SU-DHL-6 (cell line): ENCODE data around the gene MDK.

ENCODE experiments used
- H2AFZ ChIP-seq: fragments of 200-600 bp; sonication (generic); 2 replicates; pipeline ENCODE4 v1.6.1; 2014; ENCODE audit warnings: low read depth, mild to moderate bottlenecking, moderate library complexity, mixed read lengths, antibody characterized with exemption, low read length; ENCODE audit not compliant: severe bottlenecking
- H3F3A ChIP-seq: fragments of 200-600 bp; shearing (Covaris generic); 2 replicates; pipeline ENCODE4 v1.6.0; 2016; ENCODE audit warnings: antibody characterized with exemption, mild to moderate bottlenecking; ENCODE audit not compliant: insufficient read depth
- H3K27ac ChIP-seq: fragments of 200-600 bp; sonication (generic); 2 replicates; pipeline ENCODE4 v1.5.1; 2016; ENCODE audit warnings: low read depth, mild to moderate bottlenecking, low read length, moderate library complexity, mixed read lengths
- H3K27me3 ChIP-seq: fragments of 200-600 bp; sonication (generic), shearing (Covaris generic); 2 replicates; pipeline ENCODE4 v1.6.0; 2014; ENCODE audit warnings: mild to moderate bottlenecking, low read length
- H3K36me3 ChIP-seq: fragments of 200-600 bp; sonication (generic); 2 replicates; pipeline ENCODE4 v1.6.1; 2014; ENCODE audit warnings: mild to moderate bottlenecking, low read length, mixed read lengths
- H3K4me2 ChIP-seq: fragments of 300-600, 200-600 bp; shearing (Covaris generic), sonication (generic); 2 replicates; pipeline ENCODE4 v1.6.0; 2014; ENCODE audit warnings: low read length, low read depth, mild to moderate bottlenecking; ENCODE audit not compliant: poor library complexity, severe bottlenecking
- H3K4me3 ChIP-seq: fragments of 200-600 bp; sonication (generic); 2 replicates; pipeline ENCODE4 v1.5.1; 2014; ENCODE audit warnings: antibody characterized with exemption, low read length, mild to moderate bottlenecking, mixed read lengths; ENCODE audit not compliant: insufficient read depth, poor library complexity, severe bottlenecking
- H3K79me2 ChIP-seq: fragments of 200-600 bp; sonication (generic); 2 replicates; pipeline ENCODE4 v1.6.1; 2014; ENCODE audit warnings: mild to moderate bottlenecking, low read length, moderate library complexity; ENCODE audit not compliant: insufficient read depth
- H3K9ac ChIP-seq: fragments of 200-600 bp; sonication (generic); 2 replicates; pipeline ENCODE4 v1.7.0; 2014; ENCODE audit warnings: mild to moderate bottlenecking, low read length
- H3K9me2 ChIP-seq: fragments of 200-600 bp; sonication (generic); replicated peaks from 2 replicates; pipeline ENCODE4 v1.6.1; 2014; ENCODE audit warnings: low read length; ENCODE audit not compliant: insufficient read depth
- H3K9me3 ChIP-seq: fragments of 200-600 bp; sonication (generic); 2 replicates; pipeline ENCODE4 v1.6.1; 2014; ENCODE audit warnings: low read length, mixed read lengths; ENCODE audit not compliant: insufficient read depth
- H4K20me1 ChIP-seq: fragments of 200-600 bp; sonication (generic); 2 replicates; pipeline ENCODE4 v1.6.1; 2014; ENCODE audit warnings: low read depth, mild to moderate bottlenecking, antibody characterized with exemption, low read length, moderate library complexity, mixed read lengths
- CTCF ChIP-seq: fragments of 200-600 bp; sonication (generic); IDR thresholded peaks from one replicate; pipeline ENCODE4 v1.5.1; 2017; ENCODE audit warnings: antibody characterized with exemption, mild to moderate bottlenecking, low read length, moderate library complexity; ENCODE audit not compliant: insufficient read depth, poor library complexity, severe bottlenecking
- EZH2phosphoT487 ChIP-seq: fragments of 200-600 bp; sonication (generic), shearing (Covaris generic); conservative IDR thresholded peaks from 2 replicates; pipeline ENCODE4 v1.6.1; 2018; ENCODE audit warnings: mild to moderate bottlenecking, antibody characterized with exemption, low read length, moderate library complexity, mixed read lengths

The MDK gene

GRCh38 chr11:46335890-46336562 lies 45.4 kb upstream of the MDK start:
- Histone ChIP-seq H3F3A (no peaks in the 10 kb centered on the region), H3K9me3 (no peaks in the 10 kb centered on the region), H3K36me3 (no peaks in the 10 kb centered on the region), H3K9me2 (no peaks in the 10 kb centered on the region), H3K79me2 (no peaks in the 10 kb centered on the region), H3K27ac (no peak overlapping the region), H3K4me3 (no peak overlapping the region), H3K9ac (no peak overlapping the region), H2AFZ (no peak overlapping the region), H4K20me1 (no peaks in the 10 kb centered on the region), H3K4me2 (no peak overlapping the region), H3K27me3 (no peaks in the 10 kb centered on the region)
- TF ChIP-seq CTCF = no peak
- TF ChIP-seq EZH2phosphoT487 = no peak

DNA sequence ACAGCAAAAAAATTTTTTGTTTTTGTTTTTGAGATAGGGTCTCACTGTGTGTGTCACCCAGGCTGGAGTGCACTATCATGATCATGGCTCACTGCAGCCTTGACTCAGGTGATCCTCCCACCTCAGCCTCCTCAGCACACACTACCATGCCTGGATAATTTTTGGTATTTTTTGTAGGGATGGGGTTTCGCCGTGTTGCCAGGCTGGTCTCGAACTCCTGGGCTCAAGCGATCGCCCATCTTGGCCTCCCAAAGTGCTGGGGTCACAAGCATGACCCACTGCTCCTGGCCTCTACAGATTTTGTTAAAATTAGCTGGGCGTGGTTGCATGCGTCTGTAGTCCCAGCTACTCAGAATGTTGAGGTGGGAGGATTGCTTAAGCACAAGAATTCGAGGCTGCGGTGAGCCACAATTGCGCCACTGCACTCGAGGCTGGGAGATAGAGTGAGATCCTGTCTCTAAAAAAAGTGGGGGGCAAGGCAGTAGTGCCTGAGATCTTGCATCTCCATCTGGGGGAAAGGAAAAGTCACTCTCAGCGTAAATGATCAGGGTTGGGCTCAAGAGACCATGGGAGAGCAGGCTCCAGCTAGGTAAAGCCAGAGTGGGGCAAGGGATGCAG lies 44.8 kb upstream of the MDK start:
- TF ChIP-seq EZH2phosphoT487 (no peak), CTCF (no peak)
- Histone ChIP-seq H4K20me1 (no peaks in the 10 kb centered on the region), H3K4me2 (no peak overlapping the region), H3K36me3 (no peaks in the 10 kb centered on the region), H3K79me2 (no peaks in the 10 kb centered on the region), H2AFZ (no peak overlapping the region), H3K9ac (no peak overlapping the region), H3K9me3 (no peaks in the 10 kb centered on the region), H3K27me3 (no peaks in the 10 kb centered on the region), H3K4me3 (no peak overlapping the region), H3K9me2 (no peaks in the 10 kb centered on the region), H3F3A (no peaks in the 10 kb centered on the region), H3K27ac (no peak overlapping the region)

GRCh38 chr11:46337626-46338345 lies 43.7 kb upstream of the MDK start:
- Histone ChIP-seq H3K27me3 (no peaks in the 10 kb centered on the region), H3K4me3 (no peak overlapping the region), H3K36me3 (no peaks in the 10 kb centered on the region), H2AFZ (no peak overlapping the region), H3K9ac (no peak overlapping the region), H4K20me1 (no peaks in the 10 kb centered on the region), H3K9me3 (no peaks in the 10 kb centered on the region), H3K79me2 (no peaks in the 10 kb centered on the region), H3K27ac (no peak overlapping the region), H3K4me2 (no peak overlapping the region), H3K9me2 (no peaks in the 10 kb centered on the region), H3F3A (no peaks in the 10 kb centered on the region)
- TF ChIP-seq EZH2phosphoT487 (no peak), CTCF (no peak)
